GM12865 (cell line): Measurements from ENCODE around the gene LSM7.
"Not testable (repeated sequence)": the region's sequence is repeated elsewhere in the genome, so short reads cannot be mapped to it uniquely, and the experiment has no call there.

ENCODE experiments used
- DNase-seq: peaks from one replicate; pipeline ENCODE4 v3.0.0; 2010; ENCODE audit warnings: low read depth
- H3K4me3 ChIP-seq: 2 replicates; pipeline ENCODE4 v1.5.1; 2011; ENCODE audit warnings: mild to moderate bottlenecking, low read depth, low read length, control low read depth
- TF ChIP-seq, protein P1 (sequence below): IDR thresholded peaks from 2 replicates; pipeline ENCODE4 v1.5.1; 2011; ENCODE audit warnings: low read length, control low read depth, low read depth, inconsistent platforms; ENCODE audit not compliant: insufficient read depth; ENCODE audit errors: missing control alignments

Gene LSM7

DNA sequence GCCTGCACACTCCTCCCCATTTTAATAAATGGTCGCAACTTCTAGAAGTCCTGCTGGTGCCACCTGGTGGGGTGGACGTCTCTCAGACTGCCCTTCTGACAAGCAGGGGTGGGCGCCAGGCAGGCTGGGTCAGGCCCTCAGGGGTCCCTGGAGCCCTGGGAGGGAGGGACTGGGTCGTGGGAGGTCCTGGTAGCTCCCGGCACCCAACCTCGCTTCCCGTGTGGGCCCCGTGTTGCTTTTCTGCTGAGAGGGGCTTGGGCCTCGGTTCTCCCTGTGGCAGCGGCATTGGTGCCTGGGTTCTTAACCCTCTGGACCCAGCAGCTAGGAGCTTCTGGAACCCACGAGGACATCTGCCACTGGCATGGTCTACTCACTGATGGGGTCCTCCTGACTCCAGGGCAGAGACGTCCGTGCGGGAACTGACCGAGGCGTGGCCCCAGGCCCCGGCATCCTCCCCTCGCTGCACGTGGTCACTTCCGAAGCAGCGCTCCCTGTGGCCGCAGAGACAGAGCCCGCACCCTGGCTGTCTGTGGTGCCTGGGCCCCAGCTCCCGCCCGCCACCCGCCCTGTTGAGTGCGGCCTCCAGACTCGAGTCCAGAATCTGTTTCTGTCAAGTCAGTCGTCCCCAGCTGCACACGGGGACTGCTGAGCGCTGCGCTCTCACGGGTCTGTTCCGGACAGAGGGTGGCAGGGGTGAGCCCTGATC is 25.7 kb upstream of the LSM7 start:
- no peak for DNase-seq
- H3K4me3 ChIP-seq, result no peak overlapping the region
- TF ChIP-seq, protein P1, sequence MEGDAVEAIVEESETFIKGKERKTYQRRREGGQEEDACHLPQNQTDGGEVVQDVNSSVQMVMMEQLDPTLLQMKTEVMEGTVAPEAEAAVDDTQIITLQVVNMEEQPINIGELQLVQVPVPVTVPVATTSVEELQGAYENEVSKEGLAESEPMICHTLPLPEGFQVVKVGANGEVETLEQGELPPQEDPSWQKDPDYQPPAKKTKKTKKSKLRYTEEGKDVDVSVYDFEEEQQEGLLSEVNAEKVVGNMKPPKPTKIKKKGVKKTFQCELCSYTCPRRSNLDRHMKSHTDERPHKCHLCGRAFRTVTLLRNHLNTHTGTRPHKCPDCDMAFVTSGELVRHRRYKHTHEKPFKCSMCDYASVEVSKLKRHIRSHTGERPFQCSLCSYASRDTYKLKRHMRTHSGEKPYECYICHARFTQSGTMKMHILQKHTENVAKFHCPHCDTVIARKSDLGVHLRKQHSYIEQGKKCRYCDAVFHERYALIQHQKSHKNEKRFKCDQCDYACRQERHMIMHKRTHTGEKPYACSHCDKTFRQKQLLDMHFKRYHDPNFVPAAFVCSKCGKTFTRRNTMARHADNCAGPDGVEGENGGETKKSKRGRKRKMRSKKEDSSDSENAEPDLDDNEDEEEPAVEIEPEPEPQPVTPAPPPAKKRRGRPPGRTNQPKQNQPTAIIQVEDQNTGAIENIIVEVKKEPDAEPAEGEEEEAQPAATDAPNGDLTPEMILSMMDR, result no peak

DNA sequence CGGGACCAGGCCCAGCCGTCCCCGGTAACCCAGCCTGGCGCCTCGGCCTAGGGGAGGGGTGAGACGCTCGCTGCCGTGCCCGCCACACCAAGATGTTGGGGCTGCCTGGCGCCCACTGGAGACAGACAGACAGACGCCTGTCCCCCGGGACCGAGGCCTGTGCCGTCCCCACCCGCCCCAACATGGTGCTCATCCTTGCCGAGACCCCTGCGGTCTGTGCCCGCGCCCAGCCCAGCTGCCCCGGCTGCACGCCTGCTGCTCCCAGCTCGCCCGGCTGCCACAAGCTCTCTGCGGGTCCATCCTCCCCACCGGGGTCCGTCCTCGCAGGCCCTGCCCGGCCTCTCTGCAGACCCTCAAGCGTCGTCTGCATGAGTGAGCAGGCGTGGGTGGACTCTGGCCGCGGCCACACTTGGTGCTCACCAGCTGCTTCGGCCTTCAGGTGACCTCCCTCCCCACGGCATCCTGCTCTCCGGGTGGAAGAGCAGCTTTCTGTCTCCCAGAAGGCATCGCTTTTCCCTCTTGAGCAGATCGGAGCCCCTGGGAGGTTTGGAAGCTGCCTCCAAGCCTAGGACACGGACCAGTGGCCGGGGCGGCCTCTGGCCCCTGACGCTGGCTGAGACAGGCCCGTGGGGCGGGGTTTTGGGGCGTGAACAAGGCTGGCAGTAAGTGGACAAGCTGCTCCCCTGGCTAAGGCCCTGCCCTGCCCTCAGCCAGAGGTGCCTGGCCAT is 24.9 kb upstream of the LSM7 start:
- H3K4me3 ChIP-seq, result no peak overlapping the region
- DNase-seq, result no peak
- TF ChIP-seq, protein P1, result no peak

DNA sequence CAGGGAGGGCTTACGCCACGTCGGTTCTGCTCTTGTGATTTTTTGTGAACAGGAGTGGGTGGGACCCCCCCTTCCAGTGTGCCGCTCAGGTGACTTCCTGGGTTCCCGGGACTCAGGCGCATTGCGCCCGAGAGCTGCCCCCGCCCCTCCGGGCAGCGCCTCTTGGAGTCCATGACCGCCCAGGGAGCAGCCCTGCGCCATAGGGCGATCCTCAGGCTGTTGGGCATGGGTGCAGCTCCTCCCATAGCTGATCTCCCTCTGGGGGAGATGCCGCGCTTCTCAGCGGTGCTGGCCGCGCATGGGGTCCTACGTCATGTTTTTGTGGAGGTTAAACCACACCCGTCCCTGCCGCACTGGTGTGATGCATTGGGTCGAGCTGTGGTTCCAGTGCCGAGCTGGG is 23.7 kb upstream of the LSM7 start:
- TF ChIP-seq, protein P1, result no peak
- DNase-seq, result no peak
- H3K4me3 ChIP-seq, result no peak overlapping the region

DNA sequence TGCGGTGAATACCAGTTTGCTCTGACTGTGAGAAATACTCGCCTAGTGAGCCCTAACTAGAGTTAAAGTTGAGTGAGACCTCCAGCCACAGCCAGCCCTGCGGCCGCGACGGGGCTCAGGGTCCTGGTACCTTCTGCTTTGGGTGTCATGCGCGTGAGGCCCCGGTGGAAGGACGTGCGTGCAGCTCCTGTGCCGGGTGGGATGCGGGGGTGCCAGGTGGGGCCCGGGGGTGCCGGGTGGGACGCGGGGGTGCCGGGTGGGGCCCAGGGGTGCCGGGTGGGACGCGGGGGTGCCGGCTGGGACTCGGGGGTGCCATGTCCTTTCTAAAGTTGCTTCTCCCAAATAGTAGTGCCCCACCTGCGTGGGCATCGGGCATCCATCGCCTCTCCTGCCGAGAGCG is 23.2 kb upstream of the LSM7 start:
- no peak for DNase-seq
- TF ChIP-seq, protein P1, result no peak
- no peak overlapping the region for H3K4me3 ChIP-seq

DNA sequence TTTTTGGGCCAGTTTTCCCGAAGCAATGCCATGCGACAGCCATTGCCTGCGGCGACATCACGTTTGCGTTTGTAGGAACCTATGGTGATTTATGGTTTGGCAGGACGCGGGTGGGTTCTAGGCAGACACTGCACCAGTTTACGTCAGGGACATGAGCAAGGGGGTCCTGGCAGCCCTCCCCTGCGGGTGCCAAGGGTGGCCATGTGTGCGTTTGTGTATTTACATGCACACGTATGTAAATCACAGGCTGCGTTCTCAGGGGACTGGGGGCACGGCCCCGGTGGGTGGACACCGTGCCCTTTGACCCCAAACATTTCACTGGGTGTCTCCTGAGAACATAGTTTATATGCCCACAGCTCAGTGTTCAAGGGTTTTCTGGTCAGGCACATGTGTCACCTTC is 22.3 kb upstream of the LSM7 start:
- TF ChIP-seq, protein P1, result no peak
- DNase-seq, result no peak
- H3K4me3 ChIP-seq, result no peak overlapping the region

DNA sequence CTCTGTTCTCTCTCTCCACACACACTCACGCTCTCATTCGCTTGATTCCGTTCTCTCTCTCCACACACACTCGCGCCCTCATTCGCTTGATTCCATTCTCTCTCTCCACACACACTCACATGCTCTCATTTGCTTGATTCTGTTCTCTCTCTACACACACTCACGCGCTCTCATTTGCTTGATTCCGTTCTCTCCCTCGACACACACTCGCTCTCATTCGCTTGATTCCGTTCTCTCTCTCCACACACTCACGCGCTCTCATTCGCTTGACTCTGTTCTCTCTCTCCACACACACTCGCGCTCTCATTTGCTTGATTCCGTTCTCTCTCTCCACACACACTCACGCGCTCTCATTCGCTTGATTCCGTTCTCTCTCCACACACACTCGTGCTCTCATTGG is 21.4 kb upstream of the LSM7 start:
- not testable (repeated sequence) for DNase-seq, H3K4me3 ChIP-seq

DNA sequence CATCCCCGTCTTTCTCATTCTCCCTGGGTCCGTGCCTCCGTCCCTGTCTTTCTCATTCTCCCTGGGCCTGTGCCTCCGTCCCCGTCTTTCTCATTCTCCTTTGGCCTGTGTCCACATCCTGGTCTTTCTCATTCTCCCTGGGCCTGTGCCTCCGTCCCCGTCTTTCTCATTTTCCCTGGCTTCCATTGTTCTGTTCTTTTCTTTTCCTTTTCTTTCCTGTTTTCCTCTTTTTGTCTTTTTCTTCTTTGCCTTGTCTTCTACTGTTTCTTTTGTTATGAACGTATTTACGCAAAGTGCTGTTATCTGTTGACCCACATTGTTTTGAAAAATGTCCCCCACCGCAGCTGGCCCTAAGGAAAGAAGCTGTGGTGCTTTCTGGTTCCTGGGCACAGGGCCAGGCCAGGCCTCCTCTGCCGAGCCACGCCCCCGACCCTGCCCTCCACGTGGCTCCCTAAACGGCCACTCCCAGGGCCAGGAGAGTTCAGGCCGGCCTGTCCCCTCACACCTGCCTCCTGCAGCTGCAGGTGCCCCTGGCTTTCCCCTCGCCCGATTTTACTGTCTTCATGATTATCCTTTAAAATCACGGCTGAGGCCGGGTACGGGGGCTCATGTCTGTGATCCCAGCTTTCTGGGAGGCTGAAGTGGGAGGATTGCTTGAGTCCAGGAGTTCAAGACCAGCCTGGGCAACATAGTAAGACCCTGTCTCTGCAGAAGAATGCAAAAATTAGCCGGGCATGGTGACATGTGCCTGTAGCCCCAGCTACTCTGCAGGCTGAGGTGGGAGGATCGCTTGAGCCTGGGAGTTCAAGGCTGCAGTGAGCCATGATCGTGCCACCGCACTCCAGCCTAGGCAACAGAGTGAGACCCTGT is 17.6 kb upstream of the LSM7 start:
- no peak overlapping the region for H3K4me3 ChIP-seq
- TF ChIP-seq, protein P1, result no peak
- DNase-seq, result no peak
